Suppressor macrophage treated with lipopolysaccharide for 4 hours (primary cell): ENCODE results near the gene IDS.

Experiments used
- DNase-seq: peaks from one replicate; pipeline ENCODE4 v3.0.0-alpha.2; 2020

The IDS gene

GRCh38 chrX:149453906-149454822, 50.9 kb downstream of the IDS start:
- DNase-seq: no peak

GRCh38 chrX:149453030-149453429, 52.1 kb downstream of the IDS start:
- peak; percentile 10 for DNase-seq

DNA sequence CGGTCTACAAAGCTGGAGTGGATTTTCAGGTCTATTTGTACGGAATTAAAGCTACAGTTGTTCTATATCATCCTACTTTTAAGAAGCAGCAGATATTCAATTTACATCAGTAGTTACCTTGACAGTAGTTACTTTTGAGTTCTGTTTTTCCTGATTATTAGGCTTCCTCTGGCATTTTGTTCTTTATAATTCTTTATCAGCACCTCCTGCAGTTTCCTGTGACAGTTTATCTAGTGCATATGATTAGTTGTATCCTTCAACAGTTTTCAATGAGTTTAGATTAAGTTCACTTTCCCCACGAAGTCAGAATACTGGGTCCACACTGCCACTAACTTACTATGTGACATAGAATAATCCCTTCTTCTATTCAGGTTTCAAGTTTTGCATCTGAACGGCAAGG, 71.7 kb downstream of the IDS start:
- DNase-seq: no peak

DNA sequence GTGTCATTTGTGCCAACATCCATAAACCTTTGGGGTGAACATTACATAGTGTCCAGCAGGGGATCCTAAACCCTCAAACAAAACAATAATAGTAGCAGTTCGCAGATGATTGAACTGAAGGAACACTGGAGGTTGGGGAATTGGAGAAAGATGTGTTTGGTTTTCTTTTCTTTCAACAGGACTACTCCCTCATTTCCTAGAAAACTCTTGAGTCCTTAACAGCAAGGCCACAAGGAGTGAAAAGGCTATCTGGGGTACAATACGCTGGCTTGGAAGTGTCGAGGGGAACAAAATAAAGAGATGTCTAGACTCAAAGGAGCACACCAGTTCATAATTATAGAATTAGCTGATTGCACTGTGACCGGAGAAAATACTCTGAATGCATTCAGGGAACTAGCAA, 72.1 kb downstream of the IDS start:
- DNase-seq: no peak
